ENCODE measurements around the gene CBLB.

CBLB gene

DNA sequence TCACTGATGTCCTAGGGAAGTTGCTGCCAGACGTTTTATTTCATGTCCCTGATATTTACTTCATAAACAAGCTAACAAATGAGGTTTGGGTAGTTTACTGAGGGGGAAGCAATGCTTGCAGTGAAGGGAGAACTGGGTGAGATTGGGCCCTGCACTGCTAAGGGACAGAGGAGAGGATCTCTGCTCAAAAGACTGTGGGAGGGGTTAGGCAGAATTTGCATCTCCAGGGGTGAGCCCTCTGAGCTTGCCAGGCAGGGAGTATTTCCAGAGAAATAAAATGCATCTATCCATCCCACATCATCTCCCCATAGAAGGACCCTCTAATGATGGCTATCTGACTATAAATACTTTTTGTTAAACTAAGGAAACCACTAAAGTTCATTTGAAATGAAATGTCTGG lies 215.6 kb downstream of the CBLB start:
- TF ChIP-seq POLR2A (IDR thresholded peaks at IDR 0.05; ENCODE audit: low read depth, low read length) = no peak
- no peak for FAIRE-seq
- no peak for DNase-seq (ENCODE audit: insufficient read length, low spot score)

DNA sequence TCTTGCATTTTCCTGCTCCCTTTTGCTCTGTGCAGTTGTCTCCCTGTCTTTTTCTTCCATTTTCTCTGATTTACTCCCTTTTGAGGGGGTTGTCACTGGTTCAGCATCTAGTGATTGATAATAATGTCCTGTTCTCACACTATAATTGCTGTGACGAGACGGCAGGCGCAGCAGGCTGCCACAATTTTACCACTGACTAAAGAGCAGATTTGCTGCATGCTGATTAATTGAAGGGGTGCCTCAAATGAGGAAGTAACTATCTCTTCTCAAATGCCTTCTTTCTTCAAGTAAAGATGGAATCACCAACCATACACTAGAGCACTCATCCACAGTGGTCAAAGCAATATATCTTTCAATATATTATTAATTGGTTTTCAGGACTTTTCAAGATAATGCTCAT lies 219.3 kb downstream of the CBLB start:
- no peak for FAIRE-seq

GRCh38 chr3:105647047-105647446 lies 221.8 kb downstream of the CBLB start:
- DNase-seq (ENCODE audit: insufficient read length, low spot score) (peak; percentile 10), FAIRE-seq (peak; percentile 93)
- TF ChIP-seq POLR2A (IDR thresholded peaks at IDR 0.05; ENCODE audit: low read depth, low read length) = no peak

More for the DNA sequence above, 219.3 kb downstream of the CBLB start:
- DNase-seq (ENCODE audit: insufficient read length, low spot score) = no peak
- TF ChIP-seq POLR2A (IDR thresholded peaks at IDR 0.05; ENCODE audit: low read depth, low read length) = no peak

DNA sequence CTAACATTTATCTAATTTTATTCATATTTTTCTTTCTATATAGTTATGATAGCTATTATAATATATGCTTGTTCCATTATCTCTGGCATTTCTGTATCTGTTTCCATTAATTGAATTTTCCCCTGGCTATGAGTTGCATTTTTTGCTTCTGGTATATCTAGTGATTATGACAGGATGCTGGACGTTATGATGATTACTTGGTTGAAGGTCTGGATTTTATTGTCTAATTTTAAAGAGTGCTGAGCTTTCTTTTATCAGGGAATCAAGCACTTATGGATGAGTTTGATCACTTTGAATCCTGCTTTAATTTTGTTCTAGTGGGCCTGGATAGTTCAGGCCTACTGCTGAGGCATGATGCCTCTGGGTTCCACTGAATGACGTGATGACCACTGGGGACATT lies 229.7 kb downstream of the CBLB start:
- DNase-seq (ENCODE audit: insufficient read length, low spot score) (no peak), FAIRE-seq (no peak)
- no peak for TF ChIP-seq POLR2A (IDR thresholded peaks at IDR 0.05; ENCODE audit: low read depth, low read length)

- no peak for TF ChIP-seq POLR2A (IDR thresholded peaks at IDR 0.05; ENCODE audit: low read depth, low read length)
- FAIRE-seq (no peak), DNase-seq (ENCODE audit: insufficient read length, low spot score) (no peak)
Measured at GRCh38 chr3:105634708-105635107, 234.1 kb downstream of the CBLB start.

GRCh38 chr3:105629718-105630117 lies 239.1 kb downstream of the CBLB start:
- DNase-seq (ENCODE audit: insufficient read length, low spot score) (no peak), FAIRE-seq (peak; percentile 38)
- TF ChIP-seq POLR2A (IDR thresholded peaks at IDR 0.05; ENCODE audit: low read depth, low read length) = no peak

GRCh38 chr3:105626739-105627138 lies 242.1 kb downstream of the CBLB start:
- TF ChIP-seq POLR2A (IDR thresholded peaks at IDR 0.05; ENCODE audit: low read depth, low read length) = no peak
- FAIRE-seq (no peak), DNase-seq (ENCODE audit: insufficient read length, low spot score) (no peak)

- TF ChIP-seq POLR2A (IDR thresholded peaks at IDR 0.05; ENCODE audit: low read depth, low read length) = no peak
- DNase-seq (ENCODE audit: insufficient read length, low spot score) (no peak), FAIRE-seq (no peak)
Measured at GRCh38 chr3:105622169-105622568, 246.6 kb downstream of the CBLB start.

DNA sequence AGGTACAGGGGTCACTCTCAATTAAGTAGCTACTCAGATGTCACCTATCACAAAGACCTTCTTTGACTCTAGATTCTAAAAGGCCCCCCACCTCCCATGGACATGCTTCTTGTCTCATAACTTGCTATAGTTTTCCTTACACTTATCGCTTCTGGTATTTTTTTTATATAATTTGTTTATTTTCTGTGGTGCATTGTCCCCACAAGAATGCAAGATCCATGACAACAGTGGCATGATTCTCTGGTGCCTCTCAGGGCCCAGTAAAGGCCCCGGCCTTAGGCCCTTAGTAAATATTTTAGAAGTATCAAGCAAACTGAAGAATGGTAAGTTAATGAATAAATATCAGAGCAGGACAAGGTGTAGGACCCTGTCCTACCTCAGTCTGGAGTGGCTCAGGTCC lies 248.6 kb downstream of the CBLB start:
- TF ChIP-seq POLR2A (IDR thresholded peaks at IDR 0.05; ENCODE audit: low read depth, low read length) = no peak
- no peak for DNase-seq (ENCODE audit: insufficient read length, low spot score)
- no peak for FAIRE-seq

- TF ChIP-seq POLR2A (IDR thresholded peaks at IDR 0.05; ENCODE audit: low read depth, low read length) = no peak
- FAIRE-seq = no peak
Measured at GRCh38 chr3:105619651-105620050, 249.2 kb downstream of the CBLB start.

GRCh38 chr3:105618556-105618955 lies 250.3 kb downstream of the CBLB start:
- DNase-seq (ENCODE audit: insufficient read length, low spot score) (no peak), FAIRE-seq (no peak)
- no peak for TF ChIP-seq POLR2A (IDR thresholded peaks at IDR 0.05; ENCODE audit: low read depth, low read length)

More at GRCh38 chr3:105619651-105620050, 249.2 kb downstream of the CBLB start:
- no peak for DNase-seq (ENCODE audit: insufficient read length, low spot score)

DNA sequence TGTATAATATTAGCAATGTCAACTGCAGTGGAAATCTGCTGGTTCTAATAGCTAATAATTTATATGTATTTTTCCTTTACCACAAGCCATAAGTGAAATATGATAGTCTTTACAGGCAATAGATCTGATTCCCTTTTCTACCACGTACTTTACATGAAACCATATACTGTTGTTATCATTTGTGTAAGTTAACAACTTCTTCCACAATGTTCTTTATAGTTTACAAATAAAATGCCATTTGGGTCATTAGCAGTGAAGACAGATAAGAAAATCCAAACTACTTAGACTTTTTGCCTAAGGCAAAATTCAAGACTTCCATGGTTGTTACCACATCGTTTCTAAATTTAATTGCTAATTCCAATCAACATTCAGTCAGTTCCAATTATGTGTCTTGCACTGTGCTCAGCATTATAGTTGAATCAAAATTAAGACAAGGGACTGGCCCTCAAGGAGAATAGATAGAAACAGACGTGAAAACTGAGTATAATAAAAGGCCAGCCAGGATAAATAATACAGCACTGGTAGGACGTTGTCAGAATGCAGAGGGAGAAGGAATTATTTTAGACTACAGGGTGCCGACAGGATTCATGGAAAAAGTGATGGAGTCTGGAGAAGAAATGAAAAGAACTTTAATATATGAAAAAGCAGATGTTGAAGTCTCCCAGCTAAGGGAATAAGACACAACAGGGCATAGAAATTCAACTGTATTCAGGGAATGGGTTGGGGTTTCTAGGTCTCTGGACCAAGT lies 252.3 kb downstream of the CBLB start:
- DNase-seq (ENCODE audit: insufficient read length, low spot score) = no peak
- no peak for FAIRE-seq
- TF ChIP-seq POLR2A (IDR thresholded peaks at IDR 0.05; ENCODE audit: low read depth, low read length) = no peak

- no peak for TF ChIP-seq POLR2A (IDR thresholded peaks at IDR 0.05; ENCODE audit: low read depth, low read length)
- DNase-seq (ENCODE audit: insufficient read length, low spot score) = no peak
- no peak for FAIRE-seq
Measured at GRCh38 chr3:105615814-105616213, 253.0 kb downstream of the CBLB start.

DNA sequence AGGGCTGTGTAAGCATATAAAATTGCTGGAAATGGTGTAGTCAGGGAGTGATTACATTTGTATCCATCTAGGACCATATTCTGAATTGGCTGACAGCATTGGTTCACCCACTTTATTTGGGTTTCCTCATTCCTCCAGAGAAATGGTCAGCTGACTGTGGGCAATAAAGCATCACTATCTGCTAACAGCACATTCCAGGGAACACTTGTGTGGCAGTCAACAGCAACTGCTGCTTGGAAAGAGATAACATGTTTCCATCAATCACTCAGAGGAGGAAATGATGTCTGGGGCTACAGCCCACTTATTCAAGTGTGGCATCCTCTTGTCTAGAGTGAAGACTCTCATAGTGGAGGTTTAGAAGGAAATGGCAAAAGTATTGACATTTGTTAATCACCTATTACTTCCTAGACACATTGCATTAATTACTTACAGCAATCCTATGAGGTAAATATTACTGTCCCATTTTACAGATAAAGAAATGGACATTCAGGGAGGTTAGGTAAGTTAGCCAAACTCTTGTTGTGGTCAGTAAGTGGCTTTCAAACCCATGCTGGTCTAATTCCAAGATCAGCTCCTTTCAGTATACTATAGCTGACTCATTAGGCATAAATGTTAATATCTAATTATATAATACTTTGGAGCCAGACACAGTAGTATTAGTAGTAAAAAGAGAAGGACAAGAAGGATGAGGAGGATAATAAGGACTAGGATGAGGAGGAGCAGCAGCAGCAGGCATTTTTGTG lies 254.4 kb downstream of the CBLB start:
- TF ChIP-seq POLR2A (IDR thresholded peaks at IDR 0.05; ENCODE audit: low read depth, low read length) = no peak
- no peak for DNase-seq (ENCODE audit: insufficient read length, low spot score)
- no peak for FAIRE-seq

DNA sequence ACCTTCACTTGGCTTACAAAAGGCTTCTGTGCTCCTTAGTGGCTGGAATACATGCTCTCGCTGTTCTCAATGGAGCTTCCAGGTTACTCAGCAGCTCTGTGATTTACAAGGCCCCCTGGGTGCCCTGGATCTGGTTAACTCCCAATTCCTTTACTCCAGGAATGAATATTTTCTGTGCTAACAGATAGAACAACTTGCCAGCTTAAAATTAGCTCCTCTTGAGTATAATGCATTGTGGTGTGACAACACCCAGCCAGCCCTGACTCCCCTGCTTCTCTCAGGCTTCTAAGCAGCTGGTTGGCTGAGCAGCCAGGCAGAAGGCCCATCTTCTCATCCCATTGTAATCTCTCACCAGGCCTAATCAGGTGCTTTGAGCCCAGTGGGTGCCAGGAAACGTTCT lies 255.7 kb downstream of the CBLB start:
- FAIRE-seq (no peak), DNase-seq (ENCODE audit: insufficient read length, low spot score) (no peak)
- no peak for TF ChIP-seq POLR2A (IDR thresholded peaks at IDR 0.05; ENCODE audit: low read depth, low read length)

All from H54 (cell line).